ENCODE measurements around the gene PRKAG1.

Gene PRKAG1

GRCh38 chr12:48980389-48980952 is 38.1 kb downstream of the PRKAG1 start:
- no peak for DNase-seq

GRCh38 chr12:48979602-48980388 is 38.8 kb downstream of the PRKAG1 start:
- no peak for DNase-seq

GRCh38 chr12:48978741-48979601 is 39.6 kb downstream of the PRKAG1 start:
- DNase-seq = no peak

GRCh38 chr12:48978291-48978740 is 40.3 kb downstream of the PRKAG1 start, which contains the start of gene WNT1:
WNT1 (plus strand) TSS chr12:48978322; CDS start chr12:48978651, 329 bp downstream.
- no peak for DNase-seq

GRCh38 chr12:48977290-48978281 is 41.0 kb downstream of the PRKAG1 start:
- no peak for DNase-seq

GRCh38 chr12:48973941-48974673 is 44.5 kb downstream of the PRKAG1 start:
- DNase-seq = no peak

- DNase-seq = no peak
These were observed 45.0 kb downstream of the PRKAG1 start for GRCh38 chr12:48973531-48973930.

- DNase-seq = no peak
These were observed 45.6 kb downstream of the PRKAG1 start for GRCh38 chr12:48972952-48973483.

GRCh38 chr12:48972213-48972951 is 46.2 kb downstream of the PRKAG1 start:
- DNase-seq = no peak

- DNase-seq = no peak
These were observed 47.8 kb downstream of the PRKAG1 start for GRCh38 chr12:48970702-48971334.

- no peak for DNase-seq
These were observed 48.5 kb downstream of the PRKAG1 start for GRCh38 chr12:48969833-48970701.

GRCh38 chr12:48969160-48969771 is 49.3 kb downstream of the PRKAG1 start:
- DNase-seq = no peak

- DNase-seq = no peak
These were observed 50.1 kb downstream of the PRKAG1 start for GRCh38 chr12:48968467-48968866.

- DNase-seq = no peak
These were observed 50.6 kb downstream of the PRKAG1 start for GRCh38 chr12:48967991-48968390.

GRCh38 chr12:48966177-48966895 is 52.2 kb downstream of the PRKAG1 start:
- no peak for DNase-seq

GRCh38 chr12:48965298-48965838 is 53.2 kb downstream of the PRKAG1 start:
- no peak for DNase-seq

- no peak for DNase-seq
These were observed 56.8 kb downstream of the PRKAG1 start for GRCh38 chr12:48961801-48962200.

Measured in GOT3 (cell line).